Caco-2 (cell line): Measurements from ENCODE around the gene TCF7L1. TPM values are rescaled to one million over a fixed set of nuclear protein-coding genes. Genes with fewer than 3 reads are reported as not detected.
"Not testable (repeated sequence)": the region's sequence is repeated elsewhere in the genome, so short reads cannot be mapped to it uniquely, and the experiment has no call there.

ENCODE experiments used
- BruUV-seq: library from RNA; stranded (reverse); fragments of 400-500 nt; replicated peaks from 2 replicates; lab custom pipeline; 2021; lab: Mats Ljungman, UMichigan
- CTCF ChIA-PET: fragments of 300-600 bp; sonication (Branson Sonifier 250); formaldehyde crosslinking; loops from one replicate; lab custom pipeline; 2022; ENCODE audit warnings: antibody characterized with exemption; lab: Charles Lee
- POLR2A ChIA-PET: fragments of 300-600 bp; sonication (Branson Sonifier 250); formaldehyde crosslinking; loops from one replicate; lab custom pipeline; 2022; ENCODE audit warnings: antibody characterized with exemption; lab: Charles Lee
- DNase-seq, 2 experiments: peaks; one replicate each; pipeline versions ENCODE4 v3.0.0 to v3.0.0-alpha.2; 2020 to 2022
- H3K27me3 ChIP-seq: replicated peaks from 2 replicates; pipeline ENCODE4 v1.6.0; 2011; ENCODE audit warnings: low read length; ENCODE audit not compliant: control insufficient read depth, insufficient read depth
- H3K36me3 ChIP-seq: 2 replicates; pipeline ENCODE4 v1.5.1; 2011; ENCODE audit warnings: low read length; ENCODE audit not compliant: control insufficient read depth, insufficient read depth
- H3K4me1 ChIP-seq: fragments of 250-450 bp; sonication (Bioruptor Pico); 2 replicates; pipeline ENCODE4 v1.5.1; 2020; ENCODE audit warnings: mild to moderate bottlenecking
- H3K4me3 ChIP-seq: 2 replicates; pipeline ENCODE4 v1.5.1; 2011; ENCODE audit warnings: low read depth, mild to moderate bottlenecking, control low read depth, low read length
- H3K9me3 ChIP-seq: fragments of 250-450 bp; sonication (Bioruptor Pico); 2 replicates; pipeline ENCODE4 v1.5.1; 2020; ENCODE audit warnings: mild to moderate bottlenecking, moderate library complexity
- H3K27ac Mint-ChIP-seq: one replicate; pipeline ENCODE4 v1.8.0; 2022; ENCODE audit warnings: mixed read lengths; ENCODE audit not compliant: unreplicated experiment
- H3K27me3 Mint-ChIP-seq: one replicate; pipeline ENCODE4 v1.8.0; 2022; ENCODE audit warnings: mixed read lengths; ENCODE audit not compliant: insufficient read depth, unreplicated experiment
- H3K36me3 Mint-ChIP-seq: one replicate; pipeline ENCODE4 v1.8.0; 2022; ENCODE audit warnings: mild to moderate bottlenecking, mixed read lengths; ENCODE audit not compliant: insufficient read depth, unreplicated experiment
- H3K4me1 Mint-ChIP-seq: one replicate; pipeline ENCODE4 v1.8.0; 2022; ENCODE audit warnings: low read depth, mixed read lengths; ENCODE audit not compliant: unreplicated experiment
- H3K4me3 Mint-ChIP-seq: one replicate; pipeline ENCODE4 v1.8.0; 2022; ENCODE audit warnings: mild to moderate bottlenecking, moderate library complexity, mixed read lengths; ENCODE audit not compliant: unreplicated experiment
- H3K9me3 Mint-ChIP-seq: one replicate; pipeline ENCODE4 v1.8.0; 2022; ENCODE audit warnings: mixed read lengths; ENCODE audit not compliant: unreplicated experiment
- intact Hi-C: fragments of 100-400 bp; cut with micrococcal nuclease; formaldehyde crosslinking; loops from one replicate; pipeline ENCODE4 v1.10.0; 2022; ENCODE audit not compliant: unreplicated experiment
- total RNA-seq: library from RNA; stranded (reverse); gene quantifications from 2 replicates; pipeline ENCODE4 v1.2.3, GENCODE V29; 2022
- TF ChIP-seq, protein P1 (sequence below), 2 experiments: fragments of 200-600 bp in 1 of 2; IDR thresholded peaks; 1 replicate in 1 of 2; 2 replicates in 1 of 2; pipeline versions ENCODE4 v1.5.1 to v1.8.0; 2011 to 2022; ENCODE audit warnings: antibody characterized with exemption in 1 of 2, control low read depth in 1 of 2, inconsistent platforms in 1 of 2, low read depth in 1 of 2, low read length in 1 of 2, mild to moderate bottlenecking in 1 of 2, moderate library complexity in 1 of 2; ENCODE audit not compliant: insufficient read depth in 1 of 2, severe bottlenecking in 1 of 2, unreplicated experiment in 1 of 2

Gene TCF7L1
- total RNA-seq, 1 experiment from 2014 or later: 29.0 TPM

DNA sequence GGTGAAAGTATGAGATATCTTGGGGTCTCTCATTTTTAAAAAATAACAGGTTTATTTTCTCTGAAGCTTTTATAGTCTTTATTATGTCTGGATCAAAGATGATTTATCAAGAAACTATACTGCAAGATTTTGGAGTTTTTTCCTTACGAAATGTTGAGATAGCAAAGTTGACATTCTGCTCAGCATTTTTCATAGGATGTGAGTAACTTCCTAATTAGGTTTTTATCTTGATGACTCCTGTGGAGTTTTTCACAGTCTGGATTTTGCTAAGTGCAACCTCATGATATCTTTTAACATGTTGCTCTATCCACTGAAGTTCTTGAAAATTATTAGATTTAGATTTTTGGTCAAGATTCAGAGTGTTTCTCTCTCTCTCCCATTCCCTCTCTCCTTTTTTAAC is 17.8 kb downstream of the TCF7L1 start:
- ChIA-PET CTCF (no interaction called here), POLR2A (no interaction called here)
- TF ChIP-seq, protein P1, sequence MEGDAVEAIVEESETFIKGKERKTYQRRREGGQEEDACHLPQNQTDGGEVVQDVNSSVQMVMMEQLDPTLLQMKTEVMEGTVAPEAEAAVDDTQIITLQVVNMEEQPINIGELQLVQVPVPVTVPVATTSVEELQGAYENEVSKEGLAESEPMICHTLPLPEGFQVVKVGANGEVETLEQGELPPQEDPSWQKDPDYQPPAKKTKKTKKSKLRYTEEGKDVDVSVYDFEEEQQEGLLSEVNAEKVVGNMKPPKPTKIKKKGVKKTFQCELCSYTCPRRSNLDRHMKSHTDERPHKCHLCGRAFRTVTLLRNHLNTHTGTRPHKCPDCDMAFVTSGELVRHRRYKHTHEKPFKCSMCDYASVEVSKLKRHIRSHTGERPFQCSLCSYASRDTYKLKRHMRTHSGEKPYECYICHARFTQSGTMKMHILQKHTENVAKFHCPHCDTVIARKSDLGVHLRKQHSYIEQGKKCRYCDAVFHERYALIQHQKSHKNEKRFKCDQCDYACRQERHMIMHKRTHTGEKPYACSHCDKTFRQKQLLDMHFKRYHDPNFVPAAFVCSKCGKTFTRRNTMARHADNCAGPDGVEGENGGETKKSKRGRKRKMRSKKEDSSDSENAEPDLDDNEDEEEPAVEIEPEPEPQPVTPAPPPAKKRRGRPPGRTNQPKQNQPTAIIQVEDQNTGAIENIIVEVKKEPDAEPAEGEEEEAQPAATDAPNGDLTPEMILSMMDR (IDR thresholded peaks at IDR 0.05; ENCODE audit: insufficient read depth in 1 of 2, low read depth in 1 of 2, low read length in 1 of 2, severe bottlenecking in 1 of 2, unreplicated experiment in 1 of 2): no peak
- Mint-ChIP-seq H3K9me3 (no peaks in the 10 kb centered on the region), H3K36me3 (no peaks in the 10 kb centered on the region), H3K4me3 (no peak overlapping the region), H3K4me1 (peaks cover 10% of the 10 kb centered on the region), H3K27me3 (no peaks in the 10 kb centered on the region), H3K27ac (no peak overlapping the region)
- no peaks in the 10 kb centered on the region for H3K4me1 ChIP-seq
- no peaks in the 10 kb centered on the region for H3K9me3 ChIP-seq
- BruUV-seq: no TSS peak
- no peak overlapping the region for H3K4me3 ChIP-seq
- intact Hi-C loops: no loop called here
- H3K36me3 ChIP-seq: no peaks in the 10 kb centered on the region
- no peak for DNase-seq
- no peaks in the 10 kb centered on the region for H3K27me3 ChIP-seq

DNA sequence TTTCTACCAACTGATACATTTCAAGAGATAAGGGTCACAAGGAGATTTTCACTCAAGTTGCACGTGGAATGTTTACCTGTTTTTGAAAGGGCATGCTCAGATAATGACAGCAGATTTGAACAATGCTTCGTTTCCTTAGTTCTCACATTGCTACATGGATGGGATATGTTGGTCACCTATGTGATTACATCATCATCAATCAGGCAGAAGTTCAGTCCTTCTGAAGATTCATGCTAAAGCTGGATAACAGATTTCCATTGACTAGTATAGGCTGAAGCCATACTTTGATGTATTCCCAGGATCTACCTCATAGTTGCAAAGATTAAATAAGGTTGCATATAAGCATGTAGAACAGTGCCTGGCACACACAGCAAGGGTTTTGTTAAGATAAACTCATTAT is 19.7 kb downstream of the TCF7L1 start:
- H3K36me3 Mint-ChIP-seq: no peaks in the 10 kb centered on the region
- no TSS peak for BruUV-seq
- no peak for DNase-seq
- TF ChIP-seq, protein P1 (IDR thresholded peaks at IDR 0.05; ENCODE audit: insufficient read depth in 1 of 2, low read depth in 1 of 2, low read length in 1 of 2, severe bottlenecking in 1 of 2, unreplicated experiment in 1 of 2): no peak
- Histone ChIP-seq H3K4me1 (no peaks in the 10 kb centered on the region), H3K36me3 (no peaks in the 10 kb centered on the region), H3K27me3 (no peaks in the 10 kb centered on the region), H3K4me3 (no peak overlapping the region), H3K9me3 (no peaks in the 10 kb centered on the region)
- H3K4me1 Mint-ChIP-seq: peaks cover 10% of the 10 kb centered on the region
- ChIA-PET CTCF (no interaction called here), POLR2A (no interaction called here)
- H3K27ac Mint-ChIP-seq: no peak overlapping the region
- intact Hi-C loops: no loop called here
- no peaks in the 10 kb centered on the region for H3K27me3 Mint-ChIP-seq
- H3K4me3 Mint-ChIP-seq: no peak overlapping the region
- no peaks in the 10 kb centered on the region for H3K9me3 Mint-ChIP-seq

DNA sequence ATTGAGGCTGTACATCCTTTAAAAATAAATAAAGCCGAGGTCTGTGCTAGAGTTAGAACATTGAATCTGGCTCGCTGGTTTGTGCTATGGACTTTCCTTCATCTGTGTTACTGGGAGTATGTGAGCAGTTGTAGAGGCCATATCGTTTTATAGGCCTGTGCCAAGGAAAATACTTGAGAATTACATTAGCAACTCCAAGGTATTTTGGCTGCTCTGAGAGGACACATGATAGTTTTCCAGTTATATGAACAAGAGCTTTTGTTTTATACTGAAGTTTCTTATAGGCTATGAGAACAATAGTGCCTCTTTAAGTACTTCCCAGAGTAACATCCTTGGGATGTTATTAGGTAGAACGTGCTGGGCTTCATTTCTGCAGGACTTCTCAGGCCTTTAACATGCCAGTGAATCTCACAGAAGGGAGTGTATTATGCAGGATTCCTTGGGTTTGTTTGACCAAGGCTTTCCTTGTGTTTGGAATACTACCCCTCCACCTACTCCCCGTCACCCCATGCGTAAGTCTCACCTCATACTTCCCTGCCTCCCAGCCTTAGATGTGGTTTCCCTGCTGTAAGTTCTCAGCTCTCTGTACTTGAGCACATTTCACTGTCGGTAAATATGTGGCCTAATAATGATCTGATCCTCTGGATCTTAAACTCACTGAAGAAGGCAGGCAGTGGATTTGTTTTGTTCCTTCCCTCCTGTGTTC is 21.0 kb downstream of the TCF7L1 start:
- Histone ChIP-seq H3K4me1 (no peaks in the 10 kb centered on the region), H3K27me3 (no peaks in the 10 kb centered on the region), H3K9me3 (no peaks in the 10 kb centered on the region), H3K4me3 (no peak overlapping the region), H3K36me3 (no peaks in the 10 kb centered on the region)
- H3K4me1 Mint-ChIP-seq: peaks cover 10% of the 10 kb centered on the region
- peak in 1 of 2 experiments; percentile 35 for DNase-seq
- no peaks in the 10 kb centered on the region for H3K36me3 Mint-ChIP-seq
- TF ChIP-seq, protein P1 (IDR thresholded peaks at IDR 0.05; ENCODE audit: insufficient read depth in 1 of 2, low read depth in 1 of 2, low read length in 1 of 2, severe bottlenecking in 1 of 2, unreplicated experiment in 1 of 2): no peak
- H3K27ac Mint-ChIP-seq: no peak overlapping the region
- no peaks in the 10 kb centered on the region for H3K27me3 Mint-ChIP-seq
- no peak overlapping the region for H3K4me3 Mint-ChIP-seq
- intact Hi-C loops: no loop called here
- no peaks in the 10 kb centered on the region for H3K9me3 Mint-ChIP-seq
- no TSS peak for BruUV-seq
- ChIA-PET POLR2A (no interaction called here), CTCF (interaction anchor here (1.0 kb wide), 1 partner anchor 22 kb away, joined by 3 read pairs; no protein-coding TSS in a partner anchor)

DNA sequence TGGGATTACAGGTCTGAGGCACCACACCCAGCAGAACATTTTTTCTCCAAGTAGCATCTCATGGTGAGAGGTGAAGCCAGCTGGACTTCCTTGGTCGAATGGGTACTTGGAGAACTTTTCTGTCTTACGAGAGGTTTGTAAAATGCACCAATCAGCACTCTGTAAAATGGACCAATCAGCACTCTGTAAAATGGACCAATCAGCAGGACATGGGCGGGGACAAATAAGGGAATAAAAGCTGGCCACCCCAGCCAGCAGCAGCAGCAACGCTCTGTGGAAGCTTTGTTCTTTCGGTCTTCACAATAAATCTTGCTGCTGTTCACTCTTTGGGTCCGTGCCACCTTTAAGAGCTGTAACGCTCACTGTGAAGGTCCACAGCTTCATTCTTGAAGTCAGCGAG is 21.9 kb downstream of the TCF7L1 start:
- BruUV-seq, H3K27me3 Mint-ChIP-seq, H3K4me1 ChIP-seq, H3K9me3 ChIP-seq, H3K4me3 Mint-ChIP-seq, H3K4me3 ChIP-seq, intact Hi-C loops, POLR2A ChIA-PET, H3K27ac Mint-ChIP-seq, H3K27me3 ChIP-seq, H3K9me3 Mint-ChIP-seq, H3K36me3 Mint-ChIP-seq, H3K36me3 ChIP-seq, DNase-seq: not testable (repeated sequence)
- peaks cover 10% of the 10 kb centered on the region for H3K4me1 Mint-ChIP-seq
- CTCF ChIA-PET: interaction anchor here (0.6 to 1.0 kb wide), 2 partner anchors 20 to 22 kb away, joined by 3 read pairs; no protein-coding TSS in a partner anchor
